ENCODE measurements around the gene NLRX1. TPM values are rescaled to one million over a fixed set of nuclear protein-coding genes. Genes with fewer than 3 reads are reported as not detected.
"Not testable (repeated sequence)": the region's sequence is repeated elsewhere in the genome, so short reads cannot be mapped to it uniquely, and the experiment has no call there.

NLRX1 gene
- total RNA-seq, 1 donor from 2014 or later = 1.7 TPM

GRCh38 chr11:119188887-119189286, 20.4 kb downstream of the NLRX1 start:
- H3K4me1 Mint-ChIP-seq (ENCODE audit: low read depth, unreplicated experiment) = no peaks in the 10 kb centered on the region
- TF ChIP-seq CTCF (IDR thresholded peaks at IDR 0.05; ENCODE audit: partially characterized antibody, unreplicated experiment) = no peak
- H3K27me3 Mint-ChIP-seq (ENCODE audit: unreplicated experiment) = peaks cover 5% of the 10 kb centered on the region
- no peaks in the 10 kb centered on the region for H3K9me3 Mint-ChIP-seq (ENCODE audit: unreplicated experiment)
- H3K36me3 Mint-ChIP-seq (ENCODE audit: unreplicated experiment) = no peaks in the 10 kb centered on the region
- no peak overlapping the region for H3K27ac Mint-ChIP-seq (ENCODE audit: unreplicated experiment)
- no peak for DNase-seq
- no peak overlapping the region for H3K4me3 Mint-ChIP-seq (ENCODE audit: unreplicated experiment)

GRCh38 chr11:119189393-119189792, 20.9 kb downstream of the NLRX1 start:
- peaks cover 5% of the 10 kb centered on the region for H3K27me3 Mint-ChIP-seq (ENCODE audit: unreplicated experiment)
- no peak overlapping the region for H3K27ac Mint-ChIP-seq (ENCODE audit: unreplicated experiment)
- DNase-seq = no peak

GRCh38 chr11:119190531-119190930, 22.0 kb downstream of the NLRX1 start:
- H3K4me3 Mint-ChIP-seq (ENCODE audit: unreplicated experiment) = no peak overlapping the region
- peaks cover 3% of the 10 kb centered on the region for H3K9me3 Mint-ChIP-seq (ENCODE audit: unreplicated experiment)
- no peaks in the 10 kb centered on the region for H3K4me1 Mint-ChIP-seq (ENCODE audit: low read depth, unreplicated experiment)
- no peak for TF ChIP-seq CTCF (IDR thresholded peaks at IDR 0.05; ENCODE audit: partially characterized antibody, unreplicated experiment)
- peaks cover 4% of the 10 kb centered on the region for H3K27me3 Mint-ChIP-seq (ENCODE audit: unreplicated experiment)
- H3K27ac Mint-ChIP-seq (ENCODE audit: unreplicated experiment) = no peak overlapping the region
- H3K36me3 Mint-ChIP-seq (ENCODE audit: unreplicated experiment) = no peaks in the 10 kb centered on the region
- no peak for DNase-seq

More at GRCh38 chr11:119189393-119189792, 20.9 kb downstream of the NLRX1 start:
- no peak overlapping the region for H3K4me3 Mint-ChIP-seq (ENCODE audit: unreplicated experiment)
- H3K36me3 Mint-ChIP-seq (ENCODE audit: unreplicated experiment) = no peaks in the 10 kb centered on the region
- no peaks in the 10 kb centered on the region for H3K9me3 Mint-ChIP-seq (ENCODE audit: unreplicated experiment)
- no peaks in the 10 kb centered on the region for H3K4me1 Mint-ChIP-seq (ENCODE audit: low read depth, unreplicated experiment)
- no peak for TF ChIP-seq CTCF (IDR thresholded peaks at IDR 0.05; ENCODE audit: partially characterized antibody, unreplicated experiment)

- not testable (repeated sequence) for H3K9me3 Mint-ChIP-seq (ENCODE audit: unreplicated experiment); H3K36me3 Mint-ChIP-seq (ENCODE audit: unreplicated experiment); H3K27ac Mint-ChIP-seq (ENCODE audit: unreplicated experiment); H3K4me3 Mint-ChIP-seq (ENCODE audit: unreplicated experiment); DNase-seq; H3K27me3 Mint-ChIP-seq (ENCODE audit: unreplicated experiment); H3K4me1 Mint-ChIP-seq (ENCODE audit: low read depth, unreplicated experiment)
These were observed 22.7 kb downstream of the NLRX1 start for GRCh38 chr11:119191265-119191664.

- peaks cover 2% of the 10 kb centered on the region for H3K27me3 Mint-ChIP-seq (ENCODE audit: unreplicated experiment)
These were observed 23.6 kb downstream of the NLRX1 start for GRCh38 chr11:119192111-119192510.

More at GRCh38 chr11:119192111-119192510, 23.6 kb downstream of the NLRX1 start:
- no peaks in the 10 kb centered on the region for H3K36me3 Mint-ChIP-seq (ENCODE audit: unreplicated experiment)
- no peak for TF ChIP-seq CTCF (IDR thresholded peaks at IDR 0.05; ENCODE audit: partially characterized antibody, unreplicated experiment)
- peaks cover 3% of the 10 kb centered on the region for H3K9me3 Mint-ChIP-seq (ENCODE audit: unreplicated experiment)
- H3K27ac Mint-ChIP-seq (ENCODE audit: unreplicated experiment) = no peak overlapping the region
- no peaks in the 10 kb centered on the region for H3K4me1 Mint-ChIP-seq (ENCODE audit: low read depth, unreplicated experiment)
- no peak overlapping the region for H3K4me3 Mint-ChIP-seq (ENCODE audit: unreplicated experiment)
- no peak for DNase-seq

Data from glutamatergic neuron (in vitro differentiated cells).